CD14-positive monocyte (primary cell): ENCODE results near the gene LINC01488. TPM values are rescaled to one million over a fixed set of nuclear protein-coding genes. Genes with fewer than 3 reads are reported as not detected.
A peak's percentile ranks its signal among the peaks of the same experiment; 100 is the strongest.

Experiments
- DNase-seq, 3 donors: peaks; one replicate each; pipeline ENCODE4 v3.0.0-alpha.2; 2011 to 2022
- H2AFZ ChIP-seq: 2 replicates; pipeline ENCODE4 v1.6.0; 2012; ENCODE audit warnings: mild to moderate bottlenecking, low read depth, low read length, inconsistent platforms; ENCODE audit not compliant: insufficient read depth, poor library complexity, severe bottlenecking
- H3K27ac ChIP-seq, 2 donors: 1 replicate in 1 of 2; 2 replicates in 1 of 2; pipeline ENCODE4 v1.5.1; 2012 to 2013; ENCODE audit warnings: low read length in 2 of 2, control low read depth in 1 of 2, inconsistent platforms in 1 of 2, low read depth in 1 of 2, mild to moderate bottlenecking in 1 of 2
- H3K27me3 ChIP-seq, 2 donors: one replicate each; pipeline versions ENCODE4 v1.6.0 to v1.6.1; 2011 to 2013; ENCODE audit warnings: low read length in 2 of 2; ENCODE audit not compliant: control insufficient read depth in 2 of 2, insufficient read depth in 2 of 2
- H3K36me3 ChIP-seq, 2 donors: replicated peaks in 1 of 2; 1 replicate in 1 of 2; 2 replicates in 1 of 2; pipeline versions ENCODE4 v1.5.1 to v1.6.1; 2012 to 2013; ENCODE audit warnings: low read length in 2 of 2, control low read depth in 1 of 2, inconsistent platforms in 1 of 2, mild to moderate bottlenecking in 1 of 2; ENCODE audit not compliant: insufficient read depth in 2 of 2, control insufficient read depth in 1 of 2
- H3K4me1 ChIP-seq, 2 donors: 1 replicate in 1 of 2; 2 replicates in 1 of 2; pipeline versions ENCODE4 v1.5.1 to v1.6.1; 2012 to 2013; ENCODE audit warnings: low read length in 2 of 2, control low read depth in 1 of 2, inconsistent platforms in 1 of 2, mild to moderate bottlenecking in 1 of 2, moderate library complexity in 1 of 2; ENCODE audit not compliant: insufficient read depth in 2 of 2, control insufficient read depth in 1 of 2
- H3K4me2 ChIP-seq: replicated peaks from 2 replicates; pipeline ENCODE3; 2012; ENCODE audit warnings: low read length, moderate library complexity, mild to moderate bottlenecking; ENCODE audit not compliant: poor library complexity, severe bottlenecking; ENCODE audit errors: extremely low read depth
- H3K4me3 ChIP-seq, 3 experiments: fragments of 200-600 bp in 1 of 3; sonication (generic) in 1 of 3; replicated peaks in 1 of 3; 1 replicate in 2 of 3; 2 replicates in 1 of 3; pipeline ENCODE4 v1.5.1; 2011 to 2013; ENCODE audit warnings: low read length in 3 of 3, mild to moderate bottlenecking in 3 of 3, control low read depth in 2 of 3, low read depth in 2 of 3, inconsistent platforms in 1 of 3, moderate library complexity in 1 of 3
- H3K79me2 ChIP-seq: 2 replicates; pipeline ENCODE4 v1.6.0; 2012; ENCODE audit warnings: mild to moderate bottlenecking, control low read depth, inconsistent platforms, low read length, moderate library complexity; ENCODE audit not compliant: insufficient read depth
- H3K9ac ChIP-seq: 2 replicates; pipeline ENCODE4 v1.6.0; 2017; ENCODE audit warnings: low read length, mild to moderate bottlenecking; ENCODE audit not compliant: insufficient read depth, poor library complexity, severe bottlenecking
- H3K9me3 ChIP-seq, 2 donors: replicated peaks in 1 of 2; 1 replicate in 1 of 2; 2 replicates in 1 of 2; pipeline versions ENCODE4 v1.5.1 to v1.6.1; 2012 to 2013; ENCODE audit warnings: low read length in 2 of 2, control low read depth in 1 of 2; ENCODE audit not compliant: control insufficient read depth in 1 of 2, insufficient read depth in 1 of 2
- H4K20me1 ChIP-seq: 2 replicates; pipeline ENCODE4 v1.6.0; 2012; ENCODE audit warnings: mild to moderate bottlenecking, low read length, control low read depth, moderate library complexity; ENCODE audit not compliant: insufficient read depth
- H3K27ac Mint-ChIP-seq, 7 donors: one replicate each; pipeline ENCODE4 v1.8.0; 2020; ENCODE audit warnings: mild to moderate bottlenecking in 7 of 7, mixed read lengths in 7 of 7, moderate library complexity in 6 of 7, inconsistent platforms in 2 of 7
- H3K27me3 Mint-ChIP-seq, 3 donors: one replicate each; pipeline ENCODE4 v1.8.0; 2021 to 2022; ENCODE audit warnings: low read depth in 3 of 3, mild to moderate bottlenecking in 3 of 3, mixed read lengths in 3 of 3, moderate library complexity in 3 of 3, inconsistent platforms in 1 of 3
- H3K36me3 Mint-ChIP-seq, 2 donors: one replicate each; pipeline ENCODE4 v1.8.0; 2020; ENCODE audit warnings: mixed read lengths in 2 of 2, inconsistent platforms in 1 of 2, mild to moderate bottlenecking in 1 of 2
- H3K4me1 Mint-ChIP-seq: one replicate; pipeline ENCODE4 v1.8.0; 2020; ENCODE audit warnings: mild to moderate bottlenecking, mixed read lengths
- H3K4me3 Mint-ChIP-seq, 2 donors: one replicate each; pipeline ENCODE4 v1.8.0; 2020; ENCODE audit warnings: mild to moderate bottlenecking in 2 of 2, mixed read lengths in 2 of 2, moderate library complexity in 1 of 2
- H3K9me3 Mint-ChIP-seq, 7 donors: one replicate each; pipeline ENCODE4 v1.8.0; 2020 to 2022; ENCODE audit warnings: mixed read lengths in 7 of 7, mild to moderate bottlenecking in 6 of 7, moderate library complexity in 6 of 7, inconsistent platforms in 2 of 7
- WGBS: methylation state at CpG from one replicate; pipeline ENCODE4 v1.1.5; 2013; ENCODE audit warnings: missing lambda C conversion rate; ENCODE audit not compliant: insufficient coverage; 5-methylcytosine and 5-hydroxymethylcytosine counted together
- intact Hi-C, 2 donors: fragments of 100-400 bp; cut with micrococcal nuclease; formaldehyde crosslinking; loops; one replicate each; pipeline versions ENCODE4 v1.15.0 to v1.15.1; 2023
- polyA plus RNA-seq, 3 donors: library from polyadenylated mRNA; depleted of rRNA in 1 of 3; unstranded in 2 of 3; stranded (reverse) in 1 of 3; fragments of 300-500 nt in 2 of 3; fragments of >200 nt in 1 of 3; fragmentation: Illumina TruSeq in 2 of 3; gene quantifications; 1 replicate in 2 of 3; 2 replicates in 1 of 3; pipeline ENCODE4 v1.2.3, GENCODE V29; 2012 to 2021
- TF ChIP-seq, protein P1 (sequence below): fragments of 200-600 bp; IDR thresholded peaks from one replicate; pipeline ENCODE4 v1.8.0; 2022; ENCODE audit warnings: antibody characterized with exemption, mild to moderate bottlenecking

The LINC01488 gene
- polyA plus RNA-seq, 3 donors = not detected

- H3K9me3 Mint-ChIP-seq = no peaks in the 10 kb centered on the region
- H3K27me3 ChIP-seq = no peaks in the 10 kb centered on the region
- TF ChIP-seq, protein P1, sequence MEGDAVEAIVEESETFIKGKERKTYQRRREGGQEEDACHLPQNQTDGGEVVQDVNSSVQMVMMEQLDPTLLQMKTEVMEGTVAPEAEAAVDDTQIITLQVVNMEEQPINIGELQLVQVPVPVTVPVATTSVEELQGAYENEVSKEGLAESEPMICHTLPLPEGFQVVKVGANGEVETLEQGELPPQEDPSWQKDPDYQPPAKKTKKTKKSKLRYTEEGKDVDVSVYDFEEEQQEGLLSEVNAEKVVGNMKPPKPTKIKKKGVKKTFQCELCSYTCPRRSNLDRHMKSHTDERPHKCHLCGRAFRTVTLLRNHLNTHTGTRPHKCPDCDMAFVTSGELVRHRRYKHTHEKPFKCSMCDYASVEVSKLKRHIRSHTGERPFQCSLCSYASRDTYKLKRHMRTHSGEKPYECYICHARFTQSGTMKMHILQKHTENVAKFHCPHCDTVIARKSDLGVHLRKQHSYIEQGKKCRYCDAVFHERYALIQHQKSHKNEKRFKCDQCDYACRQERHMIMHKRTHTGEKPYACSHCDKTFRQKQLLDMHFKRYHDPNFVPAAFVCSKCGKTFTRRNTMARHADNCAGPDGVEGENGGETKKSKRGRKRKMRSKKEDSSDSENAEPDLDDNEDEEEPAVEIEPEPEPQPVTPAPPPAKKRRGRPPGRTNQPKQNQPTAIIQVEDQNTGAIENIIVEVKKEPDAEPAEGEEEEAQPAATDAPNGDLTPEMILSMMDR = no peak
- H3K4me1 Mint-ChIP-seq = no peaks in the 10 kb centered on the region
- DNase-seq = no peak
- H3K27me3 Mint-ChIP-seq = peaks cover 1 to 6% (median 2%) of the 10 kb centered on the region in 3 donors
- H4K20me1 ChIP-seq = no peaks in the 10 kb centered on the region
- no peak overlapping the region for H3K27ac ChIP-seq
- intact Hi-C loops = no loop called here
- no peak overlapping the region for H3K4me3 ChIP-seq
- H3K36me3 ChIP-seq = no peaks in the 10 kb centered on the region
- H3K4me1 ChIP-seq = no peaks in the 10 kb centered on the region
- no peaks in the 10 kb centered on the region for H3K79me2 ChIP-seq
- H3K4me2 ChIP-seq = no peak overlapping the region
- H3K36me3 Mint-ChIP-seq = no peaks in the 10 kb centered on the region
- no peaks in the 10 kb centered on the region for H3K9me3 ChIP-seq
- H3K27ac Mint-ChIP-seq = no peak overlapping the region
- H3K4me3 Mint-ChIP-seq = no peak overlapping the region
- no peak overlapping the region for H2AFZ ChIP-seq
- no peak overlapping the region for H3K9ac ChIP-seq
- WGBS = 96% methylated on average over 13 of the region's 19 CpGs
These were observed 1.7 kb upstream of the LINC01488 start for GRCh38 chr11:69479591-69480271.

GRCh38 chr11:69480547-69481392 lies 693 bp upstream of the LINC01488 start:
- DNase-seq = no peak
- intact Hi-C loops = no loop called here
- Histone ChIP-seq H4K20me1 (no peaks in the 10 kb centered on the region), H3K4me1 (no peaks in the 10 kb centered on the region), H2AFZ (no peak overlapping the region), H3K79me2 (no peaks in the 10 kb centered on the region), H3K27me3 (no peaks in the 10 kb centered on the region), H3K4me3 (no peak overlapping the region), H3K9me3 (no peaks in the 10 kb centered on the region), H3K27ac (no peak overlapping the region), H3K9ac (no peak overlapping the region), H3K36me3 (no peaks in the 10 kb centered on the region), H3K4me2 (no peak overlapping the region)
- Mint-ChIP-seq H3K4me1 (no peaks in the 10 kb centered on the region), H3K27me3 (peaks cover 1 to 6% (median 2%) of the 10 kb centered on the region in 3 donors), H3K36me3 (no peaks in the 10 kb centered on the region), H3K9me3 (no peaks in the 10 kb centered on the region), H3K27ac (peak overlapping the region in 1 of 7 donors; percentile 26), H3K4me3 (no peak overlapping the region)
- 93% methylated on average over 11 of the region's 13 CpGs for WGBS
- TF ChIP-seq, protein P1 = no peak
